Body of pancreas (tissue), 4 donors: Measurements from ENCODE around the gene CLSTN1. TPM values are rescaled to one million over a fixed set of nuclear protein-coding genes. Genes with fewer than 3 reads are reported as not detected.
A peak's percentile ranks its signal among the peaks of the same experiment; 100 is the strongest.

Source experiments
- ATAC-seq: fragments of 150-250 bp; one replicate; pipeline ENCODE4 v1.9.1; 2016
- DNase-seq, 4 donors: peaks; one replicate each; pipeline ENCODE4 v3.0.0-alpha.2; 2019
- H3K27ac ChIP-seq, 4 donors: fragments of 200-600 bp; sonication (generic); 1 replicate in 3 of 4; 2 replicates in 1 of 4; pipeline versions ENCODE4 v1.5.1 to v1.6.1; 2016 to 2019; ENCODE audit warnings: mild to moderate bottlenecking in 1 of 4, mixed read lengths in 1 of 4, moderate library complexity in 1 of 4
- H3K27me3 ChIP-seq, 2 donors: fragments of 200-600 bp; sonication (generic); one replicate each; pipeline ENCODE4 v1.6.0; 2016; ENCODE audit warnings: mild to moderate bottlenecking in 1 of 2
- H3K36me3 ChIP-seq, 2 donors: fragments of 200-600 bp; sonication (generic); replicated peaks in 1 of 2; 2 replicates each; pipeline ENCODE4 v1.5.1; 2016; ENCODE audit warnings: low read depth in 2 of 2; ENCODE audit not compliant: insufficient read depth in 1 of 2
- H3K4me1 ChIP-seq: fragments of 200-600 bp; sonication (generic); one replicate; pipeline ENCODE4 v1.6.0; 2016
- H3K4me3 ChIP-seq, 2 donors: fragments of 200-600 bp; sonication (generic); 1 replicate in 1 of 2; 2 replicates in 1 of 2; pipeline ENCODE4 v1.5.1; 2016 to 2019
- H3K9me3 ChIP-seq, 3 donors: fragments of 200-600 bp; sonication (generic); 1 replicate in 2 of 3; 2 replicates in 1 of 3; pipeline ENCODE4 v1.5.1; 2016
- POLR2A ChIP-seq, 3 donors: fragments of 450-650 bp; IDR thresholded peaks; one replicate each; pipeline ENCODE4 v1.6.1; 2016; ENCODE audit warnings: antibody characterized with exemption in 3 of 3, mild to moderate bottlenecking in 2 of 3
- WGBS, 2 donors: methylation state at CpG; one replicate each; pipeline ENCODE4 v1.1.5; 2017; 5-methylcytosine and 5-hydroxymethylcytosine counted together
- intact Hi-C: fragments of 100-400 bp; cut with DNase I; formaldehyde crosslinking; loops from one replicate; pipeline ENCODE4 v1.15.1; 2023
- total RNA-seq, 2 donors: library from RNA; depleted of rRNA; stranded (reverse); fragments of >200 nt; gene quantifications; one replicate each; pipeline ENCODE4 v1.1.0, GENCODE V29; 2016
- TF ChIP-seq, protein P1 (sequence below), 7 experiments: fragments of 450-650 bp in 4 of 7; fragments of 200-600 bp in 3 of 7; sonication (generic) in 3 of 7; IDR thresholded peaks; one replicate each; pipeline ENCODE4 v1.5.1; 2016 to 2019; ENCODE audit warnings: antibody characterized with exemption in 7 of 7

Gene CLSTN1
- total RNA-seq, 2 donors from 2014 or later, result 60.2 to 64.6 TPM

GRCh38 chr1:9687120-9687873, 136.5 kb downstream of the CLSTN1 start:
- peak overlapping the region; percentile 35 to 41 for H3K4me3 ChIP-seq
- H3K4me1 ChIP-seq, result peaks cover 31% of the 10 kb centered on the region
- 2% methylated on average over 42 of the region's 42 CpGs; no CpG with 5 or more reads in 1 of the 2 donors for WGBS, 2 donors
- H3K27ac ChIP-seq, result peak overlapping the region in 3 of 4 donors; percentile 1 to 44 (median 34)
- no peaks in the 10 kb centered on the region for H3K9me3 ChIP-seq
- no peaks in the 10 kb centered on the region for H3K36me3 ChIP-seq
- intact Hi-C loops, result no loop called here
- DNase-seq, result peak; percentile 51 to 80 (median 64)
- TF ChIP-seq POLR2A (IDR thresholded peaks at IDR 0.05), result peak in 1 of 3 donors; percentile 12
- TF ChIP-seq, protein P1, sequence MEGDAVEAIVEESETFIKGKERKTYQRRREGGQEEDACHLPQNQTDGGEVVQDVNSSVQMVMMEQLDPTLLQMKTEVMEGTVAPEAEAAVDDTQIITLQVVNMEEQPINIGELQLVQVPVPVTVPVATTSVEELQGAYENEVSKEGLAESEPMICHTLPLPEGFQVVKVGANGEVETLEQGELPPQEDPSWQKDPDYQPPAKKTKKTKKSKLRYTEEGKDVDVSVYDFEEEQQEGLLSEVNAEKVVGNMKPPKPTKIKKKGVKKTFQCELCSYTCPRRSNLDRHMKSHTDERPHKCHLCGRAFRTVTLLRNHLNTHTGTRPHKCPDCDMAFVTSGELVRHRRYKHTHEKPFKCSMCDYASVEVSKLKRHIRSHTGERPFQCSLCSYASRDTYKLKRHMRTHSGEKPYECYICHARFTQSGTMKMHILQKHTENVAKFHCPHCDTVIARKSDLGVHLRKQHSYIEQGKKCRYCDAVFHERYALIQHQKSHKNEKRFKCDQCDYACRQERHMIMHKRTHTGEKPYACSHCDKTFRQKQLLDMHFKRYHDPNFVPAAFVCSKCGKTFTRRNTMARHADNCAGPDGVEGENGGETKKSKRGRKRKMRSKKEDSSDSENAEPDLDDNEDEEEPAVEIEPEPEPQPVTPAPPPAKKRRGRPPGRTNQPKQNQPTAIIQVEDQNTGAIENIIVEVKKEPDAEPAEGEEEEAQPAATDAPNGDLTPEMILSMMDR (IDR thresholded peaks at IDR 0.05), result peak in 1 of 7 experiments; percentile 25
- H3K27me3 ChIP-seq, result no peaks in the 10 kb centered on the region
- peak; percentile 29 for ATAC-seq

DNA sequence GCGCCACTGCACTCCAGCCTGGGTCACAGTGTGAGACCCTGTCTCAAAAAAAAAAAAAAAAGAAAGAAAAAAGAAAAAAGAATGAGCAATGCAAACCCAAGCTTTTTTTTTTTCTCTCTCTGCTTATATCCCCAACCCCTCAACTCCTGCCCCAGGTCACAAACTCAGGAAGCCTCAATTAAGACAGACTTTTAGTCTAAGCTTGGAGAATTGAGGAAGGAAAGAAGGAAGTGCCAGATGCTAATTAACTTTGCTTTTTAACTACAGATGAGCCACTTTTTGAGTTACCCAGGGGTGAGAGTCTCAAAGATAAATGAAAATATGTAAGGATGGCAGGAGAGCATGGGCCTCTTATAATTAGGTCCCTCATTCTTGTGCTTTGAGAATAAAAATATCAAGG, 139.0 kb downstream of the CLSTN1 start:
- ATAC-seq (no peak), DNase-seq (no peak)
- 91 to 100% methylated on average over 1 of the region's 1 CpG for WGBS, 2 donors
- TF ChIP-seq, protein P1 (IDR thresholded peaks at IDR 0.05), result no peak
- TF ChIP-seq POLR2A (IDR thresholded peaks at IDR 0.05), result no peak
- H3K27me3 ChIP-seq, result no peaks in the 10 kb centered on the region
- H3K27ac ChIP-seq, result no peak overlapping the region
- no peaks in the 10 kb centered on the region for H3K36me3 ChIP-seq
- H3K4me1 ChIP-seq, result peaks cover 24% of the 10 kb centered on the region
- H3K9me3 ChIP-seq, result no peaks in the 10 kb centered on the region
- H3K4me3 ChIP-seq, result no peak overlapping the region
- intact Hi-C loops, result no loop called here

- H3K27ac ChIP-seq, result no peak overlapping the region
- no peaks in the 10 kb centered on the region for H3K4me1 ChIP-seq
- intact Hi-C loops, result no loop called here
- no peak overlapping the region for H3K4me3 ChIP-seq
- no peaks in the 10 kb centered on the region for H3K36me3 ChIP-seq
- H3K27me3 ChIP-seq, result no peaks in the 10 kb centered on the region
- H3K9me3 ChIP-seq, result no peaks in the 10 kb centered on the region
- ATAC-seq (no peak), DNase-seq (no peak)
- TF ChIP-seq, protein P1 (IDR thresholded peaks at IDR 0.05), result no peak
- no peak for TF ChIP-seq POLR2A (IDR thresholded peaks at IDR 0.05)
- 83 to 91% methylated on average over 6 of the region's 6 CpGs for WGBS, 2 donors
Measured at GRCh38 chr1:9680828-9681227, 142.9 kb downstream of the CLSTN1 start.

DNA sequence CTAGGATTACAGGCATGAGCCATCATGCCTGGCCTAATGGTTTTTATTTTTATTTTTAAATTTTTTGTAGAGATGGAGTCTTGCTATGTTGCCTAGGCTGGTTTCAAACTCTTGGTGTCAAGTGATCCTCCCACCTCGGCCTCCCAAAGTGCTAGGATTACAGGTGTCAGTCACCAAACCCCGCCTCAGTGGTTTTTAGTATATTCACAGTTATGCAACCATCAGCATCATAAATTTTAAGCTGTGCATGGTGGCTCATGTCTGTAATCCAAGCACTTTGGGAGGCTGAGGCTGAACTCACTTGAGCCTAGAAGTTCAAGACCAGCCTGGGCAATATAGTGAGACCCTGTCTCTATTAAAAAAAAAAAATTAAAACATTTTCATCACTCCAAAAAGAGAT, 143.7 kb downstream of the CLSTN1 start:
- intact Hi-C loops, result no loop called here
- no peaks in the 10 kb centered on the region for H3K4me1 ChIP-seq
- DNase-seq (no peak), ATAC-seq (no peak)
- TF ChIP-seq POLR2A (IDR thresholded peaks at IDR 0.05), result no peak
- TF ChIP-seq, protein P1 (IDR thresholded peaks at IDR 0.05), result no peak
- no peaks in the 10 kb centered on the region for H3K36me3 ChIP-seq
- no peaks in the 10 kb centered on the region for H3K9me3 ChIP-seq
- no peak overlapping the region for H3K4me3 ChIP-seq
- 82 to 92% methylated on average over 2 of the region's 2 CpGs for WGBS, 2 donors
- no peak overlapping the region for H3K27ac ChIP-seq
- H3K27me3 ChIP-seq, result no peaks in the 10 kb centered on the region

Other genes starting within 250 kb of the CLSTN1 start
- 10 to 100 TPM in 1 of 2 donors, 1 to 10 TPM in 1; 7.3 to 12.5 TPM for gene TMEM201, start 235.1 kb downstream of the CLSTN1 start, total RNA-seq
- gene PIK3CD, start 172.2 kb downstream of the CLSTN1 start, total RNA-seq, result 1 to 10 TPM; 3.3 to 6.2 TPM
- 10 to 100 TPM; 20.1 to 24.6 TPM for gene CTNNBIP1, start 86.3 kb upstream of the CLSTN1 start, total RNA-seq
- gene LZIC, start 119.4 kb upstream of the CLSTN1 start, total RNA-seq, result 10 to 100 TPM in 1 of 2 donors, 1 to 10 TPM in 1; 8.6 to 20.2 TPM
- gene NMNAT1, start 119.5 kb upstream of the CLSTN1 start, total RNA-seq, result 1 to 10 TPM; 3.6 to 5.2 TPM
- gene RBP7, start 173.3 kb upstream of the CLSTN1 start, total RNA-seq, result 10 to 100 TPM in 1 of 2 donors, 1 to 10 TPM in 1; 7.5 to 46.8 TPM
- gene UBE4B, start 209.0 kb upstream of the CLSTN1 start, total RNA-seq, result 10 to 100 TPM; 43.8 to 57.0 TPM